VCaP (cell line): ENCODE results near the gene P3H2.
A peak's percentile ranks its signal among the peaks of the same experiment; 100 is the strongest.

Experiments
- H3K27ac ChIP-seq: fragments of 450-650 bp; 2 replicates; pipeline ENCODE4 v1.5.1; 2017
- CTCF ChIP-seq: fragments of 450-650 bp; conservative IDR thresholded peaks from 2 replicates; pipeline ENCODE4 v1.5.1; 2017; ENCODE audit warnings: mild to moderate bottlenecking, moderate library complexity

Gene P3H2

GRCh38 chr3:190051641-190052040, 69.1 kb downstream of the P3H2 start:
- peak overlapping the region; percentile 26 for H3K27ac ChIP-seq
- TF ChIP-seq CTCF, result no peak

GRCh38 chr3:190048932-190049441, 71.7 kb downstream of the P3H2 start:
- no peak for TF ChIP-seq CTCF

GRCh38 chr3:190044974-190045373, 75.7 kb downstream of the P3H2 start:
- TF ChIP-seq CTCF, result no peak
- peak overlapping the region; percentile 66 for H3K27ac ChIP-seq

More at GRCh38 chr3:190048932-190049441, 71.7 kb downstream of the P3H2 start:
- no peak overlapping the region for H3K27ac ChIP-seq

GRCh38 chr3:190044142-190044541, 76.6 kb downstream of the P3H2 start:
- no peak for TF ChIP-seq CTCF

GRCh38 chr3:190043741-190044140, 77.0 kb downstream of the P3H2 start:
- peak overlapping the region; percentile 66 for H3K27ac ChIP-seq
- TF ChIP-seq CTCF, result no peak

More at GRCh38 chr3:190044142-190044541, 76.6 kb downstream of the P3H2 start:
- peak overlapping the region; percentile 66 for H3K27ac ChIP-seq

- H3K27ac ChIP-seq, result no peak overlapping the region; the same call in 1 of the 2 replicates
- TF ChIP-seq CTCF, result no peak
Observed at GRCh38 chr3:190042558-190042957, 78.1 kb downstream of the P3H2 start.

- no peak for TF ChIP-seq CTCF
- no peak overlapping the region; the same call in 1 of the 2 replicates for H3K27ac ChIP-seq
Observed at GRCh38 chr3:190041333-190042041, 79.2 kb downstream of the P3H2 start.
